GM18499 (cell line): ENCODE results near the gene ANTXR2.

Source experiments
- ATAC-seq: cut with Tn5 transposase; IDR thresholded peaks from one replicate; pipeline ENCODE4 v1.9.1; 2021; ENCODE audit warnings: moderate number of reproducible peaks; ENCODE audit not compliant: insufficient read depth, unreplicated experiment

Gene ANTXR2

GRCh38 chr4:80070880-80071603 lies 2.0 kb downstream of the ANTXR2 start:
- ATAC-seq = no peak

GRCh38 chr4:80069837-80070731 lies 2.9 kb downstream of the ANTXR2 start:
- peak; percentile 34 for ATAC-seq

- no peak for ATAC-seq
These were observed 3.8 kb downstream of the ANTXR2 start for GRCh38 chr4:80069108-80069836.

- no peak for ATAC-seq
These were observed 7.4 kb downstream of the ANTXR2 start for GRCh38 chr4:80065601-80066000.

- no peak for ATAC-seq
These were observed 10.5 kb downstream of the ANTXR2 start for GRCh38 chr4:80062527-80062926.

GRCh38 chr4:80060804-80061203 lies 12.2 kb downstream of the ANTXR2 start:
- no peak for ATAC-seq

- ATAC-seq = peak; percentile 99
These were observed 14.3 kb downstream of the ANTXR2 start for GRCh38 chr4:80058740-80059139.

- no peak for ATAC-seq
These were observed 18.7 kb downstream of the ANTXR2 start for GRCh38 chr4:80054375-80054774.

- ATAC-seq = no peak
These were observed 19.7 kb downstream of the ANTXR2 start for GRCh38 chr4:80053140-80053910.

- no peak for ATAC-seq
These were observed 23.1 kb downstream of the ANTXR2 start for GRCh38 chr4:80049813-80050534.

GRCh38 chr4:80049402-80049801 lies 23.6 kb downstream of the ANTXR2 start:
- ATAC-seq = no peak

- ATAC-seq = no peak
These were observed 27.2 kb downstream of the ANTXR2 start for GRCh38 chr4:80045786-80046185.

- no peak for ATAC-seq
These were observed 29.5 kb downstream of the ANTXR2 start for GRCh38 chr4:80043541-80043940.

GRCh38 chr4:80042821-80043220 lies 30.2 kb downstream of the ANTXR2 start:
- no peak for ATAC-seq

GRCh38 chr4:80037864-80038263 lies 35.2 kb downstream of the ANTXR2 start:
- ATAC-seq = no peak

GRCh38 chr4:80036949-80037685 lies 35.9 kb downstream of the ANTXR2 start:
- no peak for ATAC-seq

GRCh38 chr4:80036306-80036705 lies 36.7 kb downstream of the ANTXR2 start:
- ATAC-seq = no peak

GRCh38 chr4:80035336-80035735 lies 37.7 kb downstream of the ANTXR2 start:
- ATAC-seq = no peak

GRCh38 chr4:80033581-80033980 lies 39.4 kb downstream of the ANTXR2 start:
- no peak for ATAC-seq
